GM19351 (cell line): Measurements from ENCODE around the gene TMEM184B.
"Not testable (repeated sequence)": the region's sequence is repeated elsewhere in the genome, so short reads cannot be mapped to it uniquely, and the experiment has no call there.

Source experiments
- ATAC-seq: cut with Tn5 transposase; IDR thresholded peaks from one replicate; pipeline ENCODE4 v1.9.1; 2021; ENCODE audit warnings: mild to moderate bottlenecking, moderate library complexity; ENCODE audit not compliant: unreplicated experiment

The TMEM184B gene

DNA sequence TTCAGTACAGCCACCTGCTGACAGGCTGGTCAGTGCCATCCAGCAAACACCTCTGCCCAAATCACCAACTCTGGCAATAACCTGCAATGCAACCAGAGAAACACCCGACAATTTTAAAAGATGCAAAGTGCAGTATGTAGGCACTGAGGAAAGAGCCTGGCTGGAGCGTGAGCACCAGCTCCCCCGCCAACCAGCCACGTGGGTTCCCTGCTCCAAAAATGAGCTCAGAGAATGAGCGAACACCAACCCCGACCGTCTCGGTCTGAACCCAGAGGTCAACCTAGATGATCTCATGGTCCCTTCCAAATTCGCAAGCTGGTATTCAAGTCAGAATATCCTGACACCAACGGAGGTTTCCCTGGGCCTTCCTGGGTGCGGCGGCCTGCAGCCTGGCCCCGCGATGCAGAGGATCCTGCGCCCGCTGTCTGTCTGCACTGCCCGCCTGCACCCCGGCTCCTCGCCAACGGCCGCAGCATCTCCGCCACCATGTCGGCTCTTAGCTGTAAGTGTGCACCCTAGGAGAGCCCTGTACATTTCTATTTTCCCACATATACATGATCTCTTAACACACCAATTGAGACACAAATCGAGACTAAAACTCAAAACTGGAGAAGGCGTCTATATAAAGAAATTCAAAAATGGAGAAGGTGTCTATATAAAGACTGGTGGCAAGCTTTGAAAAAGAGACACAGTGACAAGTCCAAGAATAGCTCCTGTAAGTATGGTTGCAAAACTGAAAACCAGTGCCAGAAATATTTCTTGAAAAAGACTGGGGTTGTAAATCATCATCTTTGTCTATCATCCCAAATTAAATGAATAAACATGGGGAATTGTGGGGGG lies 22.8 kb downstream of the TMEM184B start:
- ATAC-seq = no peak

DNA sequence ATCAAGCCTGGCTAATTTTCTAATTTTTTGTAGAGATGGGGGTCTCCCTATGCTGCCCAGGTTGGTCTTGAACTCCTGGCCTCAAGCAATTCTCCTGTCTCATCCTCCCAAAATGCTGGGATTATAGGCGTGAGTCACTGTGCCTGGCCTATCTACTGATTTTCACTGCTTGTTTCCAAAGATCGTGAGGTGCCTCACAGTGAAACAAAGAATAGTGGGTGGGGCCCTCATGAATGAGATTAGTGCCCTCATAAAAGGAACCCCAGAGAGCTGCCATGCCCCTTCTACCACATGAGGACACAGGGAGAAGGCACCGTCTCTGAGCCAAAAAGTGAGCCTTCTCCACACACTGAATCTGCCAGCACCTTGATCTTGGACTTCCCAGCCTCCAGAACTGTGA lies 23.5 kb downstream of the TMEM184B start:
- no peak for ATAC-seq

DNA sequence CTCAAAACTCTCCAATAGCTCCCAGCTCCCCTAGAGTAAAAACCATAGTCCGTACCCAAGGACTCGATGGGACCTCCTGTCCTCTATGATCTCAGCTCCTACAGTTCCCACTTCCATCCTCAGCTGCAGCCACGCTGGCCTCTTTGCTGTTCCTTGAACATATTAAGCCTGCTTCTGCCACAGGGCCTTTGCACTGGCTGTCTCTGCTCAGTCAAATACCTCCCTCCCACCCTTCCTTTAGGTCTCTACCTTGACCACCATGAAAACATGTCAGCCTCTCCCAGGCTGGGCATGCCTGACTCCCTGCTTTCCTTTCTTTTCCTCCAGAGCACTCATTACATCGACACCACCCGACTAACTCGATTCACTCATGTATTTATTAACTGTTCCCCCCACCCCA lies 24.5 kb downstream of the TMEM184B start:
- ATAC-seq = no peak

DNA sequence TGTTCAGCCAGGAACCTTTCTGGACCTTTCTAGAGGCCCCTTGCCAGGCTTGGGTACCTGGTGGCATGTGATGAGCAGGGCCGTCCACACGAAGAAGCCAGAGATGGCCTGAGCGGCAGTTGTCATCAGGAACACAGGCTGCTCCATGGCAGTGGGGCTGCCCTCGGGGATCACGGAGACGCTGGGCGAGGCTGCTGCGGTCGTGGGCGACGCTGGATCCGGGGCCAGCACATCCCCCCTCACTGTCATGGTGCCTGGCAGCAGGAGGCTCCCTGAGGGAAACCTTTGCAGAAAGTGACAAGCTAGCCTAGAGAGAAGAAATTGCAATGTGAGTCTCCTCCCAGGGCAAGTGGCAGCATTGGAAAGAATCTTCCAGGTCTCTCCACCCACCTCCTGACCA lies 25.1 kb downstream of the TMEM184B start:
- no peak for ATAC-seq

DNA sequence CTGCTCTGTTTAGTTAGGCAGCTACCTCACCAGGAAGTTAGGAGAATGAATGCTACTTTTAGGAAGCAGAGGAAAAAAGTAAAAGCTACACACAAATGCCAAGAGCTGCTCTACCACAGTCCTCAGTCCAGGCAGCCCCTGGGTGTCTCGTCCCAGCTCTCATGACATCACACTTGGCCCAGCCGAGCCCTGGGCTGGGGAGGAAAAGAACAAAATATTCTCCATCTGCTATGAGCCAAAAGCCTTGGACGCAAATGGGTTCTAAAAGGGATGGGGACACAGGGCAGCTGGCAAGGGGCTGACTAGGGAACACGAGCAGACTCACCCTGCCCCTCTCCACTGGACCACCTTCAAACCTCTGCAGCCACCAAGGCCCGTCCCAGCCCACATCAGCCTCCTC lies 26.1 kb downstream of the TMEM184B start:
- ATAC-seq = no peak

DNA sequence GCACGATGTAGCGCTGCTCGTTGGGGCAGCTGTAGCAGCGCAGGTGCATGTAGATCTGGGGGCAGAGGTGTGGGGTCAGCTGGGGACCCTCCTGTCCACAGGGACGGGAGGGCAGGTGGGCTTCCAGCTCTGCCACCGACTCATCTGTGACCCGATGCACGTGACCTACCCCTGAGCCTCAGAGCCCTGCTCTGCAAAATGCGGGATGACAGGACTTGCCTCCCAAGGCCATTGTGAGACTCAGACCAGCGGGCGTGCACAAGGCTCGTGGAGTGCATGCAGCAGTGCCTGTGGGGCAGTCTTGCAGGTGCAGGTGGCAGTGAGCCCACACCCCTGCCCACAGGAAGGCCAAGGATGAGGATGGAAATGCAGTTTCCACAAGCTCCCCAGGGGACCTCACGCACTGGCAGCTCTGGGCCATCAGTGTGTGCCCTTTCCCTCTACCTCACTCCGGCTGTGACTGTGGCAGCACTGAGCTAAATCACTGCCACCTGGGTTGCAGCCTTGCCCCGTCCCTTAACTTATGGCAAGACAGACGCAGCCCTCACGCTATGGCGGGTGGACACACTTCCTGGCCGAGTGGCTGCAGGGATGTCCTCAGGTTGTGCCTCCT lies 26.7 kb downstream of the TMEM184B start:
- no peak for ATAC-seq

DNA sequence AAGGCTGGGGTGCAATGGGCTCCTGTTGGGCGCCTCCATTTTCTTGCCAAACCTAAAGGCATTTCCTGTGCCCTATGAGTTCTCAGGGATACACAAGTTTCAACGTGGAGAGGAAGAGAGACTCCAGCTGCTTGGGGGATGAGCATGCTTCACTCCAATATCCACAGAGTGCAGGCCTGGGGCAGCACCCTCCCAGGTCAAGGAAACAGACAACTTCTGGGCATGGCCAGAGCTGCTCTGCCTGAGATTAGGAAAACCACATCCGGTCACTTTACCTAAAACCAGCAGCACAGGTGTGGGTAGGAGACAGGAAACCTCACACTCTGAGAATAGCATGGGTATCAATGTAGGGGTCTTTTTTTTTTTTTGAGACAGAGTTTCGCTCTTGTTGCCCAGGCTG lies 28.7 kb downstream of the TMEM184B start:
- ATAC-seq = no peak

DNA sequence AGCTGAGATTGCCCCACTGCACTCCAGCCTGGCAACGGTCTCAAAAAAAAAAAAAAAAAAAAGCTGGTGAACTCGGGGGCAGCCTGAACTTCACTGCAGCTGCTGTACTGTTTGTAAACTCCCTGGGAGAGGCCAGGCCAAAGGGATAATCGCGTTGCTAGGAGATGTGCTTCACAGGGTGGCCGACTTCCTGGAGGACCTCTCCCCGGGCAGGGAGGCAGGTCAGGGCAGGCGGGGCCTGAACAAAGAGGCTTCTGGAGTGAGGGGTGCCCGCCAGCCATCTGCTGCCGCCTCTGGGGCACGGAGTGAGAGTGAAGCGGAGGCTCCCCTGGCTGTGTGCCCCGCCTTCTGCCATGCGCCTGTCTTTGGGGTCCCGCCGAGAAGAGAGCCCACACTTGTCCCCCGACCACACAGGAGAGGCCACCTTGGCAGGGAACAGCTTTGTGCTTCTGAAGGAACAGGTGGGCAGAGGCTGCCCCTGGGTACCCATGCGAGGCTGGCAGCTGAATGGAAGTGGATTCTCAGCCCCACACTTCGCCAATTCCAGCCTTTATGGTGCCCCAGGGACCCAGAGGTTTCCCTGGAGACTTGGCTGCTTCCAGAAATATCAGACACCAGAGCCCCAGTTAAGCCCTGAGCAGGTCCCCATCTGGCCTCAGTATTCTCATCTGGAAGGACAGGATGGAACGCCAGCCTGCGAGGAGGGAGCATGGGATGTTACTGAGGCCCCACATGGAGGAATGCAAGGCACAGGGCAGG lies 29.6 kb downstream of the TMEM184B start:
- no peak for ATAC-seq

DNA sequence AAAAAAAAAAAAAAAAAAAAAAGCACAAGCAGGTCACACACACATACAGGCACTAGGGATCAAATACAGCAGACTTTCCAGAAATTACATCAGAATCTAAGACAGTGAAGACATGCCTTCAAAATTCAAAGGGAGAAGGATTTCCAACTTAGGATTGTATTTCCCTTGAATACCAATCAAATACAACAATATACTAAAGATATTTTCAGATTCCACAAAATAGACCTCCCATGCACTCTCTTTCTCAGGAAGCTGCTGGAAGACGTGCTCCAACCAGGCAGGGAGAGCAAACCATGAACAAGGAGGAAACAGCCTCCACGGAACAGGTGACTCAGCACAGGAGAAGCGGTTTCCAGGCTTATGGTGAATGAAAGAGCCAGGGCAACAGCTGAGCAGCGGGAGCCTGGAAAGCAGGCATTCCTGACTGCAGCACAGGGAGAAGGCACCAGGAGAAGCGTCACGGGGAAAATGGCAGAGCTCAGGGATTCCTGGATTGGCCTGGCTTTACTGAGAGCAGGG lies 32.0 kb downstream of the TMEM184B start:
- no peak for ATAC-seq

DNA sequence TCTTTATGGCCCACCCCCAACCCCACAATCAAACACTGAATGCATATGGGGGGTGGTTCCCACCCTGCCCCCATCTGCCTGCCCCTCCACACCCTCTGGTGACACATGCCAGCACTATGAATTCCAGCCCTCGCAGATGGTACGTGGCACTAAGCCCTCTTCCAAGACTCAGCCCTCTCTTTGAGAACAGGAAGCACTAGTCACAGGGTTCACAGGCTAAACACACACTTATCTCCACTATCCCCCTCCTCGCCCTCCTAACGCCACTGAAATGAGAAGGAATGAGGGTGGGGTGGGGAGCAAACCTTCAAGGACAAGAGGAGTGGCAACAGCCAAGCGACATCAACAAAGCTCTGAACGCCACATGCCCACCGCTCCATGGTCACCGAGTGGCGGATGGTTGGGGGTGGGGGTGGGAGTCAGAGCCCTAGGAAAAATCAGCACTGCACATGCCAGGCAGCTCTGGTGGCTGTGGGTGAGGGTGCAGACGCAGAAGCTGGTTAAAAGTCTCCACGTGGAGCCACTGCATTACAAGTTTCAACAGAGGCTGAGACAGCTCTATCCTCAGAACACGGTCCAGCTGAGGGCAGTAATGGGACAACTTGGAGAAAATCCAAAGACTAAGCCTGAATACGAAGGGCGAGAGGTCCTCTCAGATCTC lies 33.6 kb downstream of the TMEM184B start:
- no peak for ATAC-seq

DNA sequence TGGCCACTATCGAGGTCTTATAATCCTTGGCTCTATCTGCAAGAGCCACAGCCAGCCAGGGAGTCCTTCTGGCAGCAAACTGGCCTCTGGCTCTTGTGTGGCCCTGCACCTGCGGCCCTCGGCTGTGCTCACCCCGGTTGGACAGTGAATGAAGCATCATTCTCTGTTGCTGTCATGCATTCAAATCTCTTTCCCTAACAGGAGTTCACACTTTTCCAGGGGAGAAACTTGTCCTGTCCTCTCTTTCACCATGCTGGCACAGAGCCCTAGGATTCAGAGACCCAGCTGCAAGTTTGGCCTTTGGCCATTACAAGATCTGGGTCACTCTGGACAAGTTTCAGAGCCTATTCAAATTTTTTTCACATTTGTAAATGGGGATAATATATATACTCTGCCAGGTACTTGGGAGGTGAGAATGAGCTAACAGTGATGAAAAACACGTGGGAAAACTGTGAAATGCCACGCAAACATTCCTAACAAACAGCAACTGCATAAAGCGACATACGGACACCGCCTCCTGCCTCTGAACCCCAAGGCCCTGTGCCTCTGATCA lies 34.2 kb downstream of the TMEM184B start:
- no peak for ATAC-seq

DNA sequence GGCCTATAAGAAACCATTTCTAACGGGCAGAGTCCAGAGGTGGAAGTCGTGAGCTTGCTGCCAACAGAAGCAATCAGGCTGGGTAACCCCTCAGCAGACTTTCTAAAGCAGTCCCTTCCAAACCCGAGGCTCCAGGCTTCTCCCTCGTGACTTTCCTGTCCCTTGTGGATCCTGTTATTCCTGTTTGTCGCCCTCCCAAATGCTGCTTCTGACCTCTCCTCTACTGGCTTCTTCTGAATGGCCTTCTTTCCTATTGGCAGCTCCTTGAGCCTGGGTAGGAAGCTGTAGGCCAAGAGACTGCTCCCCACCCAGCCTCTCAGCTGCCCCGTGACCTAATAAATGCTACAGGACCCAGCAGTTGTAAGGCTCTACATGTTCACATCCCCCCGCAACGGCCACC lies 36.0 kb downstream of the TMEM184B start:
- ATAC-seq = no peak

DNA sequence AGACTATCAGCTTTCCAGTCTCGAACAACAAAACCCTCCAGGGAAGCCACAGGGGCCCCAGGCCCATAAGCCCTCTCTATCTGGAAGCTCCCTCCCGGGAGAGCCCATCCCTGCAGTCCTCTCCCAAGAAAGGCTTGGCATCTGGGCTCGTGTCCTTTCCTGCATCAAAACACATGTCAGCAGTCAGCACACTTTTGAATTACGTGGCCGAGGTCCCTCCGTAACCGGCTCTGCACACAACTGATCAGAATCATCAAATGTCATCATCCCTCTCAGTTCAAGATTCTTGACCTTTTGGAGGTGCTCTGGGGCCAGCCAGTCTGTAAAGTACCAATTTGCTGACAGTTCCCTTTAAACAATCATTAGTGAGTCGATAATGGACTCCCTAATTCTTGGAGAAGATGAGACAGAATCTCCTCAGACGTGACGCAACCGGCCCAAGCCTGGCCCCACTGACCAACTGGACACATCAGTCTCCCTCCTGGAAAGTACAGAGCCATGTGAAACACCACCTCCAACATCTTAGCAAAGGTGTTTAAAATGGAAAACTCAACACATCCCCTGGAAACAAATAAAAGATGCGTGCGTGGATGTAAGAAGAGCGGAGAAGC lies 37.5 kb downstream of the TMEM184B start:
- ATAC-seq = no peak

DNA sequence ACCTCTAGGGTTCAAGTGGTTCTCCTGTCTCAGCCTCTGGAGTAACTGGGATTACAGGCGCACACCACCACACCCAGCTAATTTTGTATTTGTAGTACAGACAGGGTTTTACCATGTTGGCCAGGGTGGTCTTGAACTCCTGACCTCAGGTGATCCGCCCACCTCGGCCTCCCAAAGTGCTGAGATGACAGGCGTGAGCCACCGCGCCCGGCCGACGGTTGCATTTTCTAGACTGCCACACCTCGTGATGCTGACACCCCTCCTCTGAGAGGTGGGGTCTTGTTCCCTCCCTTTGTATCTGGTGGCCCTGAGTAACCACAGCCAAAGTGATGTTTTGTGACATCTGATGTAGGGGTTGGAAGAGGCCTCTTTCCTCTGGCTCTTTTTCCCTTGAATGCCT lies 39.0 kb downstream of the TMEM184B start:
- ATAC-seq = not testable (repeated sequence)

DNA sequence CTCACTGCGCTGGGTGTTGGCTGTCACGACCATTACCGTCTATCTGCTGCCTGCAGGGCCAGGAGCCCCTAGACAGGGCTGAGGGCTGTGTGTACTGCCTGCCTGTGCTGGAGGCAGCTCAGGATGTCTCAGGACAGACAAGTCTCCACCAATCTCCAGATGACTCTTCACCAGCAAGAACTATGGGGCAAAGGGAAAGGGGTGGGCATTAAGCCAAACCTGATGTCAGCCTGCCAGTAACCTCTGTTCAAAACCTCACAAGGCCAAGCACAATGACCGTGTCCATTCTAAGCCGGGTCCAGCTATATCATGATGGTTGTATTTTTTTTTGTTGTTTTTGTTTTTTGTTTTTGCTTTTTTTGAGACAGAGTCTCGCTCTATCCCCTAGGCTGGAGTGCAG lies 39.4 kb downstream of the TMEM184B start:
- no peak for ATAC-seq

DNA sequence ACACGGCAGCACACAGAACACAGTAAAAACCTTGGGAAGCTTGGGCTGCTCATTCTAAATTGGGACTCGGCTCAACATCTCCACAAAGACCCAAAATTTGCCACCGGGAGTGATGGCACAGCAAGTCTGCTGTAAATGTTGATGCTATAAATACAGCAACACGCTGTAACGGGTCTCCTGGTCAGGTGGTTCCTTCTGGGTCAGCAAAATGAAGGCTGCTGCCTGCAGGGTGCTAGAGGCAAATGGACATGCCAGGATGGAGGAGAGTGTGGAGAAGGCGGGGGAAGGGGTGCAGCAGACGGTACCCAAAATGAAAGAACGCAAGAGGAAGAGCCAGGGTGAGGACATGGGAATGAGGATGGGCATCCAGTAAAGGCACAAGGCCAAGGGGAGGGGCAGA lies 40.6 kb downstream of the TMEM184B start:
- ATAC-seq = no peak

DNA sequence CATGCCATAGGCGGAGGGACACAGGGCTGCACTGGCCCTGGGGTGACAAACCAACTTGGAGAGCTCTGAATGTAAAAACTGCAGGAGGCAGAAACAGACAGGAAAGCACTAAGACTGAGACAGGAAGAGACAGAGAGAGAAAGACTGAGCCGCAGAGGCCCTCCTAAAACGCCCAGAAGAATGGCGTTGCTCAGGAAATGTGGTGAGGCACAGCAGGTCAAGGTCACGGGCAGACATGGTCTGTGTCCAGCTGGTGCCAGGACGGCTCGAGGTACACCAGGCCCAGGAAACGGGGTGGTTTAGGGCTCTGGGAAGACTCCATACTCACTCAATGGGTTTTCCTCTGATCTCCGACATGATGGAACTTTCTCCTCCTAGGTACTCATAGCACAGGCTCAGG lies 41.9 kb downstream of the TMEM184B start:
- no peak for ATAC-seq

DNA sequence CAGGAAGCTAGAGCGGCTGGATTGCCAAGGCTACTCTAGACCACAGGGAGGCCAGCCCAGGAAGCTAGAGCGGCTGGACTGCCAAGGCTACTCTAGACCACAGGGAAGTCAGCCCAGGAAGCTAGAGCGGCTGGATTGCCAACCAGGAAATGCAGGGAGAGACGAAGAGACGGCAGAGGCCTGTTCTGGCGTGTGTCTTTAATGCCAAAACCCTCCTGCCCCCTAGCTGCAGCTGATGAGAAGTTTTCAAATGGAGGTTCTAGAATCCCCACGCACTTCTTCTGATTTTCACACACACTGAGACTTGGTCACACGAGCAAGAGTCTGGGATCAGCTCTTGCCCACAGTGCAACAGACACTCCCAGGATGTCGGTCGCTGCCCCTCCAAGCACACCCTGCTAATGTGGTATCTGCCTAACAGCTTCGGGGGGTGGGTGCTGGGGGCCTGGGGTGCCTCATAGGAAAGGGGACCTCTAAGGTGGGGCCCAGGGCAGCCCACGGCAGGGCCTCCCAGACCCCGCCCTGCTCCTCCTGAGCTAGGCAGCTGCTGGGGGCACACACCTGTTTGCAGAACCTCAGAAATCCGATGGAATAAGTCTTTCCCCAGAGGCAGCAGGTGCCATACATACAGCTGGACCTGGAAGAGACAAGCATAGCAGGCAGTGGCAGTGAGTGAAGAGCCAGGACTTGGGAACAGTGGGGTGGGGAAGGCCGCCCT lies 42.5 kb downstream of the TMEM184B start:
- ATAC-seq = no peak

DNA sequence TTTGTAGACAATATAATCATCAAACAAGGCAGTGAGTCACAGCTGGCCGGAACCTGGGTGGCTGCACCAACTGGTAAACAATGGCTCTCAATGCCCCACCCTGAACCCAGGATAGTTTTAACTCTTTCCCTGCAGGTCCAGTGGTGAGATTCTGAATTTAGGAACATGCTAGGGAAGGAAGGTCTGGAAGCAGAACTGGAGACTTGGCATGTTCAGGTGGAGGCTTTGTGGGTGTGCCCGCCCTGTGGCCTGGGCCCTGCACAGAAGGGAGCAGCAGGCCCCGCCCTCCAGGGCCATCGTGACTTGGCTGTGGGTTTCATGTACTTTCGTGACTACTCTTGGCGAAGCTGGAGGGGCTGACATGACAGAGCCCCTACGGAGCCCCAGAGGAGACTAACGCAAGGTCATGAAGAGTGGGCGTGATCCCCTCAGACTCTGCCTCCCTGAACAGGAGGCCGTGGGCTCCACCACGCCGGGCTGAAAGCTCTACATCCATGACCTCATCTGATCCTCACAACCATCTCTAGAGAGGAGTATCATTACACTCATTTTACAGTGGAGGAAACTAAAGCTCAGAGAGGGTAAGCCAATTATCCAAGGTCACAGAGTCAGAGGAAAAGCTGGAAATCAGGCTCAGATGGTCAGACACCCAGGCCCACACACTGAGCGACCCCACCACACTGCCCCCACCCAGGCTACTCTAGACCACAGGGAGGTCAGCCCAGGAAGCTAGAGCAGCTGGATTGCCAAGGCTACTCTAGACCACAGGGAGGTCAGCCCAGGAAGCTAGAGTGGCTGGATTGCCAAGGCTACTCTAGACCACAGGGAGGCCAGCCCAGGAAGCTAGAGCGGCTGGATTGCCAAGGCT lies 43.7 kb downstream of the TMEM184B start:
- no peak for ATAC-seq
